GM18909 (cell line): Measurements from ENCODE around the gene KCNMB2.

Experiments
- ATAC-seq: cut with Tn5 transposase; IDR thresholded peaks from one replicate; pipeline ENCODE4 v1.9.1; 2021; ENCODE audit warnings: mild to moderate bottlenecking; ENCODE audit not compliant: unreplicated experiment, poor library complexity

KCNMB2 gene

DNA sequence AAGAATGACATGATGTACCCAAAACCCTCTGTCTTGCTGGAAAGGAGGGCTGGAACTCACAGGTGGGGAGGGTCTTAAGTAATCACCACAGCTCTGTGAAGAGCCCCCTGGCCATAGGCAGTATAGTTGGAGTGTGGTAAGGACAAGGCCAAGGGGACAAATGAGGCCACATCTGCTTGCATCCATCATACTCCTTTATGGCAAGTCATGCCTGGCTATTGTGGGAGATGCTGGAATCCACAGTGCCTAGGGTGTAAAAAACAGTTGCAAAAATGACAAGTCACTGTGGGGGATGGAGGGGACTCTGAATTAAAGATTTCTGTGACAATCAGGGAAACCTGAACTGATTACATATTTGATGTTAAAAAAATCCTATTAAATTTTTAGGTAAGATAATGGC, 258.5 kb downstream of the KCNMB2 start:
- no peak for ATAC-seq

DNA sequence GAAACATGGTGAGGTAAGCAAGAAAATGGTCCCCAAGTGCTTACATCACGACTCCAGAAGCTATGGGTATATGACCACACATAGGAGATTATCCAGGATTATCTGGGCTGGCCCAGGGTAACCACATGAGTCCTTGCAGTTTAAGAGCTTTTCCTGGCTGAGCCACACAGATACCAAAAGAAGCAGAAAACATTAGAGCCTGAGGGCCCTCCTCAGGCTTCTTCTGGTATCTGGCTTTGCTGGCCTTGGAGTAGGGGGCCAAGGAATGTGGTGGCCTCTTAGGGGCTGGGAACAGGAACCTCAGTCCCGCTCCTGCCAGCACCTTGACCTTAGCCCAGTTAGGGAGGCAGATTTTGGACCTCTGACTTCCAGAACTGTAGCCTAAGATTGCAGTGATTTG, 259.1 kb downstream of the KCNMB2 start:
- no peak for ATAC-seq

DNA sequence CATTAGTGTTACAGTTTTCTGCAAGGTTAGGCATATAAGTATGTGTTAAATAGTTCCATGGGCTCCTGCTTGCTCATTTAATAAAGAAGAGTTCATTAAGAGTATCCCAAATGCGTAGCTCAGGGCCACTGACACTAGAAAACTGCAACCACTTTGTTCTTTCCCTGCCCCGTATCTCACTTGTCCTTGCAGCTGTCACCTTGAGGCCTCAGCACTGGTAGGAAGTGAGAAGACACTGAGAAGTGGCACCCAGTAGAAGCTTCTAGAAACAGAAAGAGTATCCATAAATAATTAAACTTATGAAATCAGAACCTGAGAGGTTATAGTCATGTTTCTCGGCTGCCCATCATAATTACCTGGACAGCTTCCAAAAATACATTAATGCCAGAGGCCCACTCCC, 266.0 kb downstream of the KCNMB2 start:
- no peak for ATAC-seq

DNA sequence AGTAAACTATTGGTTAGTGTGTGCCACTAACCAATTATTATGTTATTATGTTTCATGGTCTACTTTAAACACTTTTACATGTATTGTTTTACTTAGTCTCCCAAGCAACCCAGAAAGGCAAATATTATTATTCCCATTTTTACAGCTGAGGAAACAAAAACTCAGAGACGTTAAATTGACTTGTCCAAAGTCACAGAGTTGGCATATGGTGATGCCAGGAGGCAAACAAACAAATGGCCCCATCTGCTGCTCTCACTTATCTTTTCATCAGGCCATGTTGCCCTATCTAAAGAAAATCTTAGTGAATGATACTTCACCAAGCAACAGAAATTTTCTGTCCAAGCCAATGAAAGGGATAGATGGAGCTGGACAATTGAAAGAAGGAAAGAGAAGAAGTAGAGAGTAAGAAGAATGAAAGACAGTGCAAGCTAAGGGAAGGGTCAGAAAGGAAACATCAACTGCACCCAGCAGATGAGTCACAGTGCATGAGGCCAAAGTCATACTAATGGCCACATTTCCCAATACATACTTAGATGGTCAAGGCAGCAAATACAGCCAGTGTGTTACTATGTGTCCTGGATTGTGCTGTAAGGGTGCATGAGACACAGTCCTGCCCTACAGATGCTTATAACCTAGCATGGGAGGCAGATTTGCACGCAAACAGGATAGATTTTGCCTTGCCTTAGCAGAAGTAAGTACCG, 266.9 kb downstream of the KCNMB2 start:
- ATAC-seq: no peak

DNA sequence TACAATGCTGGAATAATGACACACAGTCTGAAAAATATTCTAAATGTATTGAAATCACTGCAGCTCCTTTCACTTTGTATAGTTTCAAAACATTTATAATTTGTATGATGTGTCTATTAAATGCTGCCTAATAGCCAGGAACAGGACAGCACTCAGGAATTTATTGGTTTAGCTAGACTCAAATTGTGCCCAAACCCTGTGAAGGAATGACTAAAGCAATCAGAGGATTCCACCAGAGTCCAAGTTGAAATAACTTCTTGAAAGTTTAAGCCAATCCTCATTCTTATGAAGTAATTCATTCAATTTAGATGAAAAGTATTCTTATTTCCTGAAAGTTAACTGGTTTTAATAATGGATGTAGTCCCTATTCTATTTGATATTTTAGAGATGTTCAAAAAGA, 268.4 kb downstream of the KCNMB2 start:
- ATAC-seq: no peak

DNA sequence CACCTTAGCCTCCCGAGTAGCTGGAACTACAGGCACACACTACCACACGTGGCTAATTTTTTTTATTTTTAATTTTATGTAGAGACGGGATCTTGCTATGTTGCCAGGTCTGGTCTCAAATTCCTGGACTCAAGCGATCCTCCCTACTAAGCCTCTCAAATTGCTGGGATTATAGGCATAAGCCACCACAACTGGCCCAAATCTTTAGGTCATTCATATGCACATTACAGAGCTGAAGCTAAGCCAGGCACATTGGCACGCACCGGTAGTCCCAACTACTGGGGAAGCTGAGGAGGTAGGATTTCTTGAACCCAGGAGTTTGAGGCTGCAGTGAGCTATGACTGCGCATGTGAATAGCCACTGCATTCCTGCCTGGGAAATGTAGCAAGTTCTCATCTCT, 269.5 kb downstream of the KCNMB2 start:
- no peak for ATAC-seq

DNA sequence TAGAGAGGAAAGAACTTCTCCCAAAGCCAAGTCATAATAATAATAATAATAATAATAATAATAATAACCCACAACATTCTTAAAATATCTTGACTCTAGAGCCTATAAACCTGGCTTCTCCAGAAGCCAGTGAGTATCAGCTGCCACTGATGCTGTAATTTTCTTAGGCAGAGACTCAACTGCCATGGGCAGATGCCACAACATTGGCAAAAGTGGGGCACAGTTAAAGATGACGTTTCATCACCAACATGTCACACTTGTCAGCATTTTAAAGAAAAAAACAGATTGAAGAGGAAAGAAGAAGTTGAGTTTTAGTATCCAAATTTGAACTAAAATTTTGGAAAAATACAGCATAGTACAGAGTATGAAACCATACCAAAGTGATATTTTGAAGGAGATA, 270.4 kb downstream of the KCNMB2 start:
- no peak for ATAC-seq

DNA sequence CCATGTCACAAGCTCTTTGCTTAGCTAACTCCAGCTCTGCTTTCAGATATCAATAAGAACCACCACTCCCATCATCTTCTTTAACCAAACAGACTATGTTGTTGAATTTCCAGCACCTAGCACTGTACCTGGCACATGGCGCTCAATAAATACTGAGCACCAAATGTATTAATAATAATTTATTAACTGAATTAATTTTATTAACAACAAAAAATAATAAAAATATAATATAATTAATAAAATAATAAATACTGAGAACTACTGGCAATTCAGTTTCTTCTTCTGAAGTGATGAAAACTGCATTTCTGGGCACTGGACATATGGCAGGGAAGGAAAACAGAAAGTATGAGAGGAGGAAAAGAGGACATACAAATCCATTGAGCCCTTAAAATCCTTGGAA, 271.5 kb downstream of the KCNMB2 start:
- no peak for ATAC-seq

DNA sequence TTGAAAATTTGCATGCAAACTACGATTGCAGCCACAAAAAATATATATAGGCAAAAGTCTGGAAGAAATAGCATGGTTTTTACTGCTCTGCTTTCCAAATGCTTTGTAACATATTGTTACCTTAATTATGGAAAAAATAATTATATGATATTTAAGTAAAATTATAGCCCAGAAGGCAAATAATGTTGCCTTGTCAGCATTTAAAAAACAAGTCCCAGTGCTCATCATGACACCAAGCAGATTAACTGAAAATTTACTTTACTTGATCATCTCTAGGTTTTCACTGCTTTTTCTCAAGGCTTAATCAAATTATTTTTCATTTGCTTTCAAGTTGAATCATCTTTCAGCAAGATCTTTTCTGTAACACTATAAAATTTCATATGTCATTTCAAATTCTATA, 272.5 kb downstream of the KCNMB2 start:
- ATAC-seq: no peak

DNA sequence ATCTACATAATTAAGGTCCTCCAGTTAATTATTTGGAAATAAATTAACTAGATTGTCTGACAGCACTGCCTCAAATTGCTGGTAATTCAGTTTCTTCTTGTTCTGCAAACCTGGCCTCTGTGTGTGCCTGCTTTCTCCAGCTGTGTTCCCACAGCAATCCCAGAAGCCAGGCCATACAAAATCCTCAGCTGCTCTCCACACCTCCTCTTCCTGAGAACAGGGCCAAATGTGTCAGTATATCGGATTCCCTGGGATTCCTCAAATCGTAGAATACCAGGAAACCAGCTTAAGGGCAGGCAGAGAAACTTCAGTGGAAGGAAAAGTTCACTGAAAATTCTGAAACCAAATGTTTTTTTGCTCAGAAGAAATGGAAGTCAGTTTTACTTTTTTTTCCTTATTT, 273.9 kb downstream of the KCNMB2 start:
- ATAC-seq: no peak

DNA sequence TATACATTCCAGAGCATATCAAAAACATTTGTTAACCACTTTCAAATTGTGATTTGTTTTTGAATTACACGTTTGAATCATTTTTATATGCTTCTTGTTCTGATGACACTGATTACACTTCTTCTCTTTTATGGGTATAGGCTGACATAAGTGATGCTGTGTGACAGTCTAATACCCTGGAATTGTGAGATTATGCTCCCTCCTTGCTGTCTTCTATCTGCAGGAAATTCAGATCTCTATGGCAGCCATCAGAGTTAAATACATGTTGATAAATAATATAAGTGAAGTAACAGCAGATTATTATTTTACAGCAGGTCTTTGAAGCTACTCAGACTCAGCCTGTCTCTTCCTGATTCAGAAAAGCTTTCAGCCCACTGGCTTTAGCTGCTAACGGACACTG, 286.5 kb downstream of the KCNMB2 start:
- ATAC-seq: no peak

DNA sequence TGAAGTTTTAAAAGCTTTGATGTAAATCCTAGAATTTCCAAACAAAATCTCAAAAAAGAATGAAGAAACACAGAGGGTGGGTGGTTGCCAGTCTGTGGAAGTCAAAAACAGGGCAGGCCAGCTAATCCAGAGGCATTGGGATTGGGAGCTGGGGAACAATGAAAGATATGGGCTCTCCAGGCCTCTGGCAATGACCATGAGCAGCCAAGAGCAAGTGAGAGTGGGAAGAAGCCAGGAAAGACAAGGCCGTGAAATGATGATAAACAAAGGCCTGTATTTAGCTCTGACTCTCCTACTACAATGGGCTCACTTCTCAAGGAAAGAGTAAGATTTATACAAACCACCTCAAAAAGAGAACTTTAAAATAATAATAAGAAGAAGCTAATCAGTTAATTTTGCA, 286.9 kb downstream of the KCNMB2 start:
- no peak for ATAC-seq

DNA sequence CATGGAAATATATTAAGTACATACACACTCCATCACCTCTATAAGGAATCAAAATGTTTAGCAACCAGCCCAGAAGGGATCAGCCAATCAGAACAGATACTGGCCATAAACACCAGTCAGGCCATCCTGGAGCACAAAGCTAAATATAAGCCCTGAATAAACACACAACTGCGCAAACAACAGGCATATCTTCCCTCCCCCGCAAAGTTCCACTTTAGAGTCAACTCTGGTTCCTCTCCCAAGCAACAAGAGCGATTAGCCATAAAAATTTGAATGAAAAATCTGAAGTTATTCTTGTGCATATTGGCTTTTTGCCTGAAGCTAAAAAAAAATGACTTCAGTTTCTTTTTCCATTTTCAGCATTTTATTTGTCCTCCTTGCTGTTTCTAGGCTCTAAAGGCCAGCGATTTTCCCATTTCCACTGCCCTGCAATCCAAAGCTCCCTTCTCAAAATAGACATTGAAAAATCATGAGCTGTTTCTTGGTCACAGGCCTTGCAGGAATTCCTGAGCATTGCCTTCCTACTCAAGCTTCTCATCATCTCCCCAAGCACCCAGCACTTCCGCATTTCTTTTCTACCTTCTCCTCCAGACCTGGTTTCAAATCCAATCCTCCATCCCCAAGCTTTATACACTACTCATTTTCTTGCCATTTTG, 287.5 kb downstream of the KCNMB2 start:
- ATAC-seq: no peak

DNA sequence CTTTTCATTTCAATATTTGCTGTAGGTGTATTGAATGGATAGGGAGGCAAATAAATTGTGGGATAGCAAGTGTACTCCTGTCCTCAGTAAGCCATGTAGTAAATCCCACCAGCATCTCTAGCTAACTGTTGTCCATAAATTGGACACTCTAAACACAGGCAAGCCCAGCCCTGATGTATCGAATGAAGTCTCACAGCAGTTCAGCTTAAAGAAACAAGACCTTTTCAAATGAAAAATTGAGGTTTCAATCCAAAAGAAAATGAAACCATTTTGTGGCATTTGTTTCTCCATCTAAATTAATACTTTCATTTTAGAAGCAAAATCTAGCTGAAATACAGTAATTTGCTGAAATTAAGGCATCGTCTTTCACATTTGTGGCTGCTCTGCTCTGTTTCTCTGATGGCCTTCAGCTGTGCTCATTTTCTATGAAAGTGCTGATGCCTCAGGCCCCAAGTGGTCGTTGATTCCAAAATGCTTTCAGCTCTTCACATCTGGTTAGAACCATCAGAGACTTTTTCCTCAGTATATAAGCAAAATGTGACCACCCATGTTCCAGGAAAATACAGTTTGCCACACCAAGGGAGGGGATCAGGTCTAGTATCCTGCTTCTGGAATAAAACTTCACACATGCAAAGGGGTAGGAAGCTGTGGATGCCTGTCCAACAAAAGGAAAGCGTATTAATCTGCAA, 290.3 kb downstream of the KCNMB2 start:
- ATAC-seq: peak; percentile 64

DNA sequence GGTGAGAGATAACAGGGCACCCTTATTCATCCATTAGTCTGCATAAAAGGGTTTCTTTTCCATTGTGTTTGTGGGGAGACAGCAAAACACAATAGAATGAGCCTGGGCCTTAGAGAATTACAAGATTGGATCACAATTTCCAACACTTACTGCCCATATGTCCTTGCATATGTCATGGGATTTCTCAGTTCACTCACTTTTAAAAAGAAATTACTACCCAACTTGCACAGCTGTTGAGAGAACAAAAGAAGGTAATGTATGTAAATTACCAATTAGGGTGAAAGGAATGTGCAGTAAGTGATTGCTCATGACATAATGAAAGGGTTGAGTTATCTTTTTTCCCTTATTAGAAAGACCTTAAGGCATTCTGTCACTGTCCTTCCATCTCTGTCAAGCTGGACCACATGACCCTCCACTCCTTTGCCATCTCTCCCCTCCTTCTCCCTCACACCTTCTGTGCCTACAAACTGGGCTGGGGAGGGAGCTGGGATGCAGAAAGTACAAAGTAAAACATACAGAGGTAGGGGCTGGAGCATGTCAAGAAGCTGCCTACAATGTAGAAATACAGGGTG, 291.1 kb downstream of the KCNMB2 start:
- ATAC-seq: no peak

DNA sequence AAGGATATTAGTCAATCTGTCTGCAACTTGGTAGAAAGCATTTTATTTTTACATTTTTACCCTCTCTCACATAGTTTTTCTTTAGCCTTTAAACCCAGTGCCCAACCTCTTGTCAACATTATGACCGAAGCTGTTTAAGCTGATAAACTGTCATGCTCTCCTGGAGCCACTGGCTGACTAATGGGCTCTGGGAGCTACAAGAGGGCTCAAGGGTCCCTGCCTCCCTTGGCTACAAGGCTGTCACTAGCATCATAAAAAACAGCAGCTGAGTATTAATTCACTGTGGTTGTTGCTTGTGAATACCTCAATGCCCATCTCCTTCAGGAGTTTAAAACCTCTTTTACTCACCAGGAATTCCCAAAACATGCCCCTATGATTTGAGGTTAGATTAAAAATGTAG, 297.5 kb downstream of the KCNMB2 start:
- no peak for ATAC-seq

DNA sequence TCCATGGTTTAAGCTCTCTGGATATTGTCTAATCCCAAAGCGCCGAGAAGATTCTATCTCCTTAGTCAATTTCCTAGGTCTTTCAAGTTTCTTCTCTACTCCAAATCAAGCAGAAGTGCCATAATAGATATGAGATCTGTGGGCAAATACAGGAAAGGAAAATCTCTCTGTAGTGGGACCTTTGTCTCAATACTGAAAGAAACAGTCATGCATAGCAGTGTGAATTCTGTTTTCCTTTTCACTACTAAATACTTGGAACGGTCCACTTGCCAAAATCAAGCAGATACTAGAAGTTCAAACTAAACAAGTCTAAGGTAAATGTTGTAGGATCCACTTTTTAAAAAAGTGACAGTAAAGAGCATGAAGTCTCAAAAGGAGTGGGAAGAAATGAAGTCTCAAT, 298.8 kb downstream of the KCNMB2 start:
- no peak for ATAC-seq

DNA sequence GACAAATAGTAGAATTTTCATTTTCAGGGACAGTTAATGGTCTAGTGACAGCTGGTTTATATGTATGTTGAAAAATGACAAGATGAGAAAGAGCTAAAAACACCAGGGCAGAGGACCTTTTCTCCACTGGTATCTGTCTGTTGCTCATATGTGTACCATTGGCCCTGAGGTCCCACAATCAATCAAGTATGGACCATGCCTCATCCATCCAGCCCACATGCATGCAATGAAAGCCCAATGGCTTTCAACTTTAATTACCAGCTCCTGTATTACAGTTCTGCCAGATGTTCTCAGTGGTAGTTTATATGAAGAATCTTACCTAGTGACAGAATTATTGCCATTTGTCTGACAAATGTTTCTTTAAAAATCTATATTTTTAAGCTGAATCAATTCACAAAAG, 301.3 kb downstream of the KCNMB2 start:
- no peak for ATAC-seq

DNA sequence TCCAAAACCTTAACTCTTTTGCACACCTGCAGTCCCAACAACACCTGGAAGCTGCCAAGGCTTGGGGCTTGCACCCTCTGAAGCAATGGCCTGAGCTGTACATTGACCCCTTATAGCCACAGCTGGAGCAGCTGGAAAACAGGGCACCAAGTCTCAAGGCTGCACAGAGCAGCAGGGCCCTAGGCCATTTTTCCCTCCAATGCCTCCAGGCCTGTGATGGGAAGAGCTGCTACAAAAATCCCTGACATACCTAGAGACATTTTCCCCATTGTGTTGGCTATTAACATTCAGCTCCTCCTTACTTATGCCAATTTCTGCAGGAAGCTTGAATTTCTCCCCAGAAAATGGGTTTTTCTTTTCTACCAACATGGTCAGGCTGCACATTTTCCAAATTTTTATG, 304.4 kb downstream of the KCNMB2 start:
- no peak for ATAC-seq

DNA sequence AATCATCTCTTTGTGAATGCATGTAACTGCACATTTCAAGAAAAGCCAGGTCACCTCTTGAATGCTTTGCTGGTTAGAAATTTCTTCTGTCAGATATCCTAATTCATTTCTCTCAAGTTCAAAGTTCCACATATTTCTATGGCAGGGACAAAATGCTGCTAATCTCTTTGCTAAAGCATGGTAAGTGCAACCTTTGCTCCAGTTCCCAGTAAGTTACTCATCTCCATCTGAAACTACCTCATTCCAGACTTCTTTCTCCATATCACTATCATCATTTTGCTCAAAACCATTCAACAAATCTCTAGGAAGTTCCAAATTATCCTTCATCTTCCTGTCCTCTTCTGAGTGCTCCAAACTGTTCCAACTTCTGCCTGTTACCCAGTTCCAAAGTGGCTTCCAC, 304.8 kb downstream of the KCNMB2 start:
- no peak for ATAC-seq

DNA sequence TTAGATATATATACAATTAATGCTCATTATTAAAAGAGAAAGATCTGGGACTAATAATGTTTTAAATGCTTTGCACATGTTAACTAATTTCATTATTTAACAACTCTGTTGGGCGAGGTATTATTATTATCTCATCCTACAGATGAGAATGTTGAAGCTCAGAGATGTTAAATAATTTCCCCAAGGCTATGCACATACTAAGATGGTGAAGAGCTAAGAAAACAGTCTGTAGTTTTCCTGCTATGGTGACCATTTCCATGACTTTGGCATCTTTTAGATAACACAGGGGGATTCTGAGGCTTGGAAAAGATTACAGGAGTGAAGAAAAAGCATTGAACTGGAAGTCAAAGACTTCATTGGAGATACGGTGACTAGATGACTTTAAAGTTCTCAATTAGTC, 308.7 kb downstream of the KCNMB2 start:
- ATAC-seq: no peak
